Stimulated activated CD8-positive, alpha-beta memory T cell treated with anti-CD3 and anti-CD28 coated beads, Interleukin-15, amount 100 ng/mL, for 24 hours (primary cell): Measurements from ENCODE around the gene ABHD10.

Source experiments
- DNase-seq: peaks from one replicate; pipeline ENCODE4 v3.0.0-alpha.2; 2020; ENCODE audit warnings: low read depth

The ABHD10 gene

GRCh38 chr3:111978583-111979433 lies at the start of gene ABHD10:
TSS of gene ABHD10 (plus strand) at chr3:111979026. CDS start at chr3:111979062, 36 bp downstream.
- peak; percentile 94 for DNase-seq

- DNase-seq: no peak
These were observed 49.3 kb upstream of the ABHD10 start for GRCh38 chr3:111929484-111929883.

GRCh38 chr3:111932946-111933345 lies 45.9 kb upstream of the ABHD10 start:
- no peak for DNase-seq

GRCh38 chr3:111936191-111936841 lies 42.5 kb upstream of the ABHD10 start:
- DNase-seq: no peak

GRCh38 chr3:111936967-111937366 lies 41.9 kb upstream of the ABHD10 start:
- no peak for DNase-seq

GRCh38 chr3:111937871-111938270 lies 41.0 kb upstream of the ABHD10 start:
- no peak for DNase-seq

GRCh38 chr3:111939873-111940272 lies 39.0 kb upstream of the ABHD10 start:
- DNase-seq: no peak

- no peak for DNase-seq
These were observed 35.3 kb upstream of the ABHD10 start for GRCh38 chr3:111943533-111943932.

GRCh38 chr3:111944372-111944771 lies 34.5 kb upstream of the ABHD10 start:
- no peak for DNase-seq

GRCh38 chr3:111947231-111947630 lies 31.6 kb upstream of the ABHD10 start:
- DNase-seq: no peak

GRCh38 chr3:111948786-111949185 lies 30.0 kb upstream of the ABHD10 start:
- no peak for DNase-seq

- no peak for DNase-seq
These were observed 29.1 kb upstream of the ABHD10 start for GRCh38 chr3:111949712-111950111.

- no peak for DNase-seq
These were observed 27.8 kb upstream of the ABHD10 start for GRCh38 chr3:111951032-111951431.

- no peak for DNase-seq
These were observed 26.7 kb upstream of the ABHD10 start for GRCh38 chr3:111952086-111952485.

- no peak for DNase-seq
These were observed 25.9 kb upstream of the ABHD10 start for GRCh38 chr3:111952866-111953450.

- no peak for DNase-seq
These were observed 24.4 kb upstream of the ABHD10 start for GRCh38 chr3:111954228-111954990.

GRCh38 chr3:111955876-111956275 lies 22.9 kb upstream of the ABHD10 start:
- DNase-seq: no peak

GRCh38 chr3:111956449-111956848 lies 22.4 kb upstream of the ABHD10 start:
- no peak for DNase-seq

GRCh38 chr3:111956995-111957734 lies 21.7 kb upstream of the ABHD10 start:
- DNase-seq: no peak

GRCh38 chr3:111961461-111962164 lies 17.2 kb upstream of the ABHD10 start:
- DNase-seq: no peak

GRCh38 chr3:111963424-111963823 lies 15.4 kb upstream of the ABHD10 start:
- DNase-seq: no peak
